GM19023 (cell line): ENCODE results near the gene LZTR1.
"Not testable (repeated sequence)": the region's sequence is repeated elsewhere in the genome, so short reads cannot be mapped to it uniquely, and the experiment has no call there.

ENCODE experiments used
- ATAC-seq: cut with Tn5 transposase; IDR thresholded peaks from one replicate; pipeline ENCODE4 v1.9.1; 2021; ENCODE audit warnings: mild to moderate bottlenecking, moderate library complexity; ENCODE audit not compliant: unreplicated experiment

LZTR1 gene

DNA sequence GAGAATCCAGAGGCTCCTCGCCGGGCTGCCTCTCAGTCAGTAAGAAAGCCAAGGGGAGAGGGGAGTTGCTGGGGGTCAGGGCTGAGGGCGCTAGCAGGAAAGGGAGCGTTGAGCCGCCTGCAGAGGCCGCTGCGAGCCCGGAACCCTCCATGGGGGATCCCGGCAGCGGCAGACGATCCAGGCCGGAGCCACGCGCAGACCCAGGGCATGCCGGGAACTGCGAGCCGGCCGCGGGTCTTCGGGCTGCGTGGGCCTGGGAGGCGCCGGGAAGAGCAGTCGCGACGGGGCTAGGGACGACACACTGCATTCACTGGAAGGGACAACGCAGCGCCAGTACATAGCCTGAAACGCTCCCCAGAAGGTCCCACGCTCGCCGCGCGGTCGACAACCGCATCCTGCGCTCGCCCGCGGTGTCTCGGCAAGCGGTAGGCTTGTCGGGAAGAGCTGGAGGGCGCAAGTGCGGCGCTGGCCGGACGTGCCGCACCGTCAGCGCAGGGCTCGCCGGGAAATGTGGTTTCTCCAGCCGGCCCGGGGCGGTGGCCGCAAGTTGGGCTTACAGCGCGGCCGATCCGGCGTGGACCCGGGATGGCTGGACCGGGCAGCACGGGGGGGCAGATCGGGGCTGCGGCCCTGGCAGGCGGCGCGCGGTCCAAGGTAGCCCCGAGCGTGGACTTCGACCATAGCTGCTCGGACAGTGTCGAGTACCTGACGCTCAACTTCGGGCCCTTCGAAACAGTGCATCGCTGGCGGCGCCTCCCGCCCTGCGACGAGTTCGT, at the start of gene LZTR1:
Gene LZTR1 (plus strand): TSS at position 511 of the 776 bp plus-strand sequence. CDS start 75 bp downstream, at position 586.
- peak; percentile 78 for ATAC-seq

DNA sequence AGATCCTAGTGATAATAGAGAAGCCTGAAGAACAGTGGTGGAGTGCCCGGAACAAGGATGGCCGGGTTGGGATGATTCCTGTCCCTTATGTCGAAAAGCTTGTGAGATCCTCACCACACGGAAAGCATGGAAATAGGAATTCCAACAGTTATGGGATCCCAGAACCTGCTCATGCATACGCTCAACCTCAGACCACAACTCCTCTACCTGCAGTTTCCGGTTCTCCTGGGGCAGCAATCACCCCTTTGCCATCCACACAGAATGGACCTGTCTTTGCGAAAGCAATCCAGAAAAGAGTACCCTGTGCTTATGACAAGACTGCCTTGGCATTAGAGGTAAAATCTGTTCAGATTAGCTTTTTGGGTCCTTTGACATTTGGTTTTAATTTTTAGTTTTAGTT, 48.2 kb upstream of the LZTR1 start:
- ATAC-seq, result no peak

DNA sequence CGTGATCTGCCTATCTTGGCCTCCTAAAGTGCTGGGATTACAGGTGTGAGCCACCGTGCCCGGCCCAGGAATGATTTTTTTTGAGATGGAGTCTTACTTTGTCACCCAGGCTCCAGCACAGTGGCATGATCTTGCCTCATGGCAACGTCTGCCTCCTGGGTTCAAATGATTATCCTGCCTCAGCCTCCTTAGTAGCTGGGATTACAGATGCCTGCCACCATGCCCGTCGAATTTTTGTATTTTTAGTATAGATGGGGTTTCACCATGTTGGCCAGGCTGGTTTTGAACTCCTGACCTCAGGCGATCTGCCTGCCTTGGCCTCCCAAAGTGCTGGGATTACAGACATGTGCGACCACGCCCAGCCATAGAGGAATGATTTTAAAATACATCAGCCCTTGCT, 47.0 kb upstream of the LZTR1 start:
- not testable (repeated sequence) for ATAC-seq

DNA sequence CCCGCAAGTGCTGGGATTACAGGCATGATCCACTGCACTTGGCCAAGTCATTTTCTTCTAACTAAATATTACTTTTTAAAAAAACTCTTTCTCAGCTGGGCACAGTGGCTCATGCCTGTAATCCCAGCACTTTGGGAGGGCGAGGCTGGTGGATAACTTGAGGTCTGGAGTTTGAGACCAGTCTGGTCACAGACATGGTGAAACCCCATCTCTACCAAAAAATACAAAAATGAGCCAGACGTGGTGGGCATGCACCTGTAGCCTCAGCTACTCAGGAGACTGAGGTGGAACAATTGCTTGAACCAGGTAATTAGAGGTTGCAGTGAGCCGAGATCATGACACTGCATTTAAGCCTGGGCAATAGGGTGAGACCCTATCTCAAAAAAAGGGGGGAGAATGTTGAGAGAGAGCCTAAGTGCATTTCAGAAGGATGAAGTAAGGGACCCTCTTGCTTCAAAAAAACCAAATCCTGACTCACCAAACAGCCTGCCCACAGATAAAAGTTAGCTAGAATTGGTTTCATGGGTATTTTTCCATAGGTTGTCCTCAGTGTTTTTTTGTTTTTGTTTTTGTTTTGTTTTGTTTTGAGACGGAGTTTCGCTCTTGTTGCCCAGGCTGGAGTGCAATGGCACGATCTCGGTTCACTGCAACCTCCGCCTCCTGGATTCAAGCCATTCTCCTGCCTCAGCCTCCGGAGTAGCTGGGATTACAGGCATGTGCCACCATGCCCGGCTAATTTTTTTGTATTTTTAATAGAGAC, 46.1 kb upstream of the LZTR1 start:
- ATAC-seq, result not testable (repeated sequence)

DNA sequence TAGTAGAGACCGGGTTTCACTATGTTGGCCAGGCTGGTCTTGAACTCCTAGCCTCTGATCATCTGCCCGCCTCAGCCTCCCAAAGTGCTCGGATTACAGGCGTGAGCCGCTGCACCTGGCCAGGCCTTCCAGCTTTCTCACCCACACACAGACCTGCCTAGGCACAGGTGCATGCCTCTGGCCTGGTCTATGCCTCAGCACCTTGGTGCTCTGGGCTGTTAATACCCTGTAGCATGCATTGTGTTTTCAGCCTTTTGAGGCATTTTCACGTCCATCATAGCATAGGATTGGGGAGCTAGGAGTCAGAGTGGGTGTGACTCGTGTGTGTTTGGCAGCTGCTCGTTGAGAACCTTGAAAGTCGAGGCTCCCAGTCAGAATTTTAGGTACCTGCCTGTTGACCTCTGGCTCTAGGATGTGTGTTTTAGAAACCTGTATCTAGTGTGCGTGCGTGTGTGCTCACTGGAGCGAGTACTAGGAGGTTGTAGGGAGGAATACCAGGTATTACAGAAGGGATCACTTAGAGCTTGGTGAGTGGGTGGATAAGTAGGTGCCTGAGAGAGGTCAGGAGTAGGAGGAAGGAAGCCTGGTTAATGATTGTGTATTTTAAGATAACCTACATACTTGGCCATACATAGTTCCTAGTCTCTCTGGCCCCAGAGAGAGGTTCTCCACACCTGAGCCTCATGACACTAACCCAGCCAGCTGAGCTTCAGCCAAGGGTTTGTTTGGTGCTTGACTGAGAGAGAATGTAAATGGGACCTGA, 44.9 kb upstream of the LZTR1 start:
- ATAC-seq, result no peak

DNA sequence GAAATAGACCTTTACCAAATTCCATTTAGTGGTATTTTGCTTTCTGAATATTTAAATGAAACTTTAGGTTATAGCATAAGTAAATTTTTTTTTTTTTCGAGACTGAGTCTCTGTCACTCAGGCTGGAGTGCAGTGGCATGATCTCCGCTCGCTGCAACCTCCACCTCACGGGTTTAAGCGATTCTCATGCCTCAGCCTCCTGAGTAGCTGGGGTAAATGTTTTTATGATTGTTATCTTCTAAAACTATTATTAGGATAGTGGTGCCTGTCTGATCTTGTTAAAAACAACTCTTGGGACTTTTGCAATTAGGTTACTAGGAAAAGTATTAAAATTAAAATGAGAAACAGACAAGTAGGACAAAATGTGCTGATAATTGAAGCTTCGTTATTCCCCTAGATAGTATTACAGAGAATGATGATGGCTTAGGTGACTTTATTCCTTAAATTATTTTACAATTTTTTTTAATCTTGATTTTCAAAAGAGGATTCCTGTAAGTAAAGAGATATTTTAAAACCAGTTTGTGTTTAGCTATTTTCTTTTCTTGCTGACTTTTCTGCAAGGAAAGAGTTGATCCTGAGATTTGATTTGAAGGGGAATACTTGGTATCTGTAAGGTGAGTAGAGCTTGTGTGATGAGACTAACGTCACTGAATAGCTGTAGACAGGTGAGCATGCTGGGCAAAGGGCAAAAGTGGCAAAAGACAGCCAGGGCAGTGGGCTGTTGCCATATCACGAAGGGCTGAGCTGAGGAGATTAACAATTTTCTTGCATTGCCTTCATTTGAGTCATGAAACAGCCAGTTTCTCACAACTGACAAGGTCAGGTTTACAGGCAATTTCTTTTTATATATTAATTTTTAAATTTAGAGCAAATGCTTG, 44.1 kb upstream of the LZTR1 start:
- no peak for ATAC-seq

DNA sequence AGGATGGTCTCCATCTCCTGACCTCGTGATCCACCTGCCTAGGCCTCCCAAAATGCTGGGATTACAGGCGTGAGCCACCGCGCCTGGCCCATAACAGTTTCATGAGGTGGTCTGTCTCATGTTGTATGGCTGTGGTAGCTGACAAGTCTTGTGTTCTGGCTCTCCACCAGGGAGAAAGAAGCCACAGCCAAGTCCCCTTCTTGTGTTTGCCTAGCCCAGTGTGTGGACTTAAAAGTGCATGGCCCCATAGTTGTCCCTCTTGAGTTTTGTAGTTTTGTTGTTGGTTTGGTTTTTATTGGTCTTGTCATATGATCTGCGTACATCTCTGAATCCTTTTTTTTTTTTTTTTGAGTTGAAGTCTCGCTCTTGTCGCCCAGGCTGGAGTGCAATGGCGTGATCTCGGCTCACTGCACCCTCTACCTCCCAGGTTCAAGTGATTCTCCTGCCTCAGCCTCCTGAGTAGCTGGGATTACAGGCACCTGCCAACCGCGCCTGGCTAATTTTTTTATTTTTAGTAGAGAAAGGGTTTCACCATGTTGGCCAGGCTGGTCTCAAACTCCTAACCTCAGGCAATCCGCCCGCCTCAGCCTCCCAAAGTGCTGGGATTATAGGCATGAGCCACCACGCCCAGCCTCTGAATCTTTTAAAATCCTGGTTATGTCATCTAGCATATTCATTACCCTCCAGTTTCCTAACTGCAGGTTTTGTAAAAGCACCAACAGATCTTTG, 42.5 kb upstream of the LZTR1 start:
- not testable (repeated sequence) for ATAC-seq

DNA sequence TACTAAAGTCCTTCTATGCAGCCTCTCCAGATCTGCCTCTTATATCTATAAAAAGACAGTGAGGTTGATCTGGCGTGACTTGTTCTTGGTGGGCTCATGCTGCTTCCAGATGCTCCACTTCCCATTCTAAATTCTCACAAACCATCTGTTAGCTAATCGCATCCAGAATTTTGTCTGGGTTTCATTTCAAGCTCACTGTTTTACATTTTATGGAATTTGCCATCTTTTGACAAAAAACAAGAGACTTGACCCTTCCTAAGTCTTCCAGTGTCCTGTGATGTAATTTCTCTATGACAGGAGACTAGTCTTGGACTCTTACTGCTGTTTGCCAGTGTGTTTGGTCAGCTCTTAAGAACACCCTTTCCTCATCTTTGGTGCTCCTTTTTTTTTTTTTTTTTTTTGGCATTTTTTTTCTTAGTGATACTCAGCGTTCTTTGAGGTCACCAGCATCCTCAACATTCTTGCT, 41.9 kb upstream of the LZTR1 start:
- no peak for ATAC-seq

DNA sequence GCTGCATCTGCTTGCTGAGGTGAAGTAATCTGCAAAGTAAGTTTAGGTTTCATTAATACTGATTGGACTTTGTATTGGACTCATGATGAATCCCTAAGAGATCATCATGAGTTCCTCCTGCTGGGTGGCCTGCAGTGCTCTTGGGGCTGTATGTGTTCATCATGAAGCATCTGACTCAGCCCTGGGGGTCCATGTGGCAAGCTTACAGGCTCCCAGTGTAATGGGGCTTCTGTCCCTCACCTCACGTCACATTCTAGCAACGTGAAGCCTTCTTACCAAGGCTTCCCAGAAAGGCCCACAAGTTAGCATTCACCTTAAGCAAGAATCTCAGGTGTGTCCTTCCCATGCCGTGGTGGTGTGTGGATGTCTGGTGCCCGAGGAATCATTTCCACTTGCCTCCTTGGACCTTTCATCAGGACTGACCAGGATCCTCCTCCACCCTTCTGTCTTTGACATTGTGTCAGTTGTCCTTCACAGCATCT, 41.2 kb upstream of the LZTR1 start:
- ATAC-seq, result no peak

DNA sequence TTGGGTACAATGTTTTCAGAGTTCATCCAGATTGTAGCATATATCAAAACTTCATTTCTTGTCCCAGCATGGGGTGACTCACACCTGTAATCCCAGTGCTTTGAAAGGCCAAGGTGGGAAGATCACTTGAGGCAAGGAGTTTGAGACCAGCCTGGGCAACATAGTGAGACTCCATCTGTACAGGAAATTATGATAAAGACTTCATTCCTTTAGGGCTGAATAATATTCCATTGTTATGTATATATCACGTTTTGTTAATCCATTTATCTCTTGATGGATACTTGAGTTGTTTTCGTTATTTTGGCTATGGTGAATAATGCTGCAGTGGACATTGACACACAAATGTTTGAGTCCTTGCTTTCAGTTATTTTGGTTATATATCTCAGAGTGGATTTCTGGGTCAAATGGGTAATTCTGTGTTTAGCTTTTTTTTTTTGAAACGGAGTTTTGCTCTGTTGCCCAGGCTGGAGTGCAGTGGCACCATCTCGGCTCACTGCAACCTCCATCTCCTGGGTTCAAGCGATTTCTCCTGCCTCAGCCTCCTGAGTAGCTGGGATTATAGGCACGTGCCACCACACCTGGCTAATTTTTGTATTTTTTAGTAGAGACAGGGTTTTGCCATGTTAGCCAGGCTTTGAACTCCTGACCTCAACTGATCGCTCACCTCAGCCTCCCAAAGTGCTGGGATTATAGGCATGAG, 39.7 kb upstream of the LZTR1 start:
- not testable (repeated sequence) for ATAC-seq

DNA sequence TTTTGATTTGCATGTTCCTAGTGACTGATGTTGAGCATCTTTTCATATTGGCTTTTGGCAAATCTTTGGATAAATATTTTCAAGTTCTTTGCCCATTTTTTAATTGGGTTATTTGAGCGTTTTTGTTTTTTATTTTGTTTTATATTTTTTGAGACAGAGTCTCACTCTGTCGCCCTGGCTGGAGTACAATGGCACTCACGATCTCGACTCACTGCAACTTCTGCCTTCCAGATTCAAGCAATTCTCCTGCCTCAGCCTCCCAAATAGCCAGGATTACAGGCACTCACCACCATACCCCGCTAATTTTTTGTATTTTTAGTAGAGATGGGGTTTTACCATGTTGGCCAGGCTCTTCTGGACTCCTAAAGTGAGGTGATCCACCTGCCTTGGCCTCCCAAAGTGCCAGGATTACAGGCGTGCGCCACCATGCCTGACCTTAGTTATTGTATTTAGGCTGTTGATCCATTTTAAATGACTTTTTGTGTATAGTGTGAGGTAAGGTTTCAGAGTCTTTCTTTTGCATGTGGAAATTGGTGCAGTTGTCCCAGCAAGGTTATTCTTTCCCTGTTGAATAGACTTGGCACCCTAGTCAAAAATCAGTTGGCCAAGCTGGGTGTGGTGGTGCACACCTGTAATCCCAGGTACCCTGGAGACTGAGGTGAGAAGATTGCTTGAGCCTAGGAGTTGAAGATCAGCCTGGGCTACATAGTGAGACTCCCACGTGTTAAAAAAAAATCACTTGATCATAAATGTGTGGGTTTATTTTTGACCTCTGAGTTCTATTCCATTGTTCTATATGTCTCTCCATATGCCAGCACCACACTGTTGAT, 38.8 kb upstream of the LZTR1 start:
- no peak for ATAC-seq

DNA sequence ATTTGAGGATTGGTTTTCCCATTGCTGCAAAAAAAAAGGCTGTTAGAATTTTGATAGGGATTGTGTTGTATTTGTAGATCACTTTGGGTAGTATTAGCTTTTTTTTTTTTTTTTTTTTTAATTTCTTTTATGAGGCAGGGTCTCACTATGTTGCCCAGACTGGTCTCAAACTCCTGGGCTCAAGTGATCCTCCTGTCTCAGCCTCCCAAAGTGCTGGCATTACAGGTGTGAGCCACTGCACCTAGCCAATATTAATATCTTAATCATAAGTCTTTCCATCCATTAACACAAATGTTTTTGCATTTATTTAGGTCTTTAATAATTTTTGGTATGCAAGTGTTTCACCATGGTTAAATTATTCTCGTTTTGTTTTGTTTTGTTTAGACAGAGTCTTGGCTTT, 38.1 kb upstream of the LZTR1 start:
- ATAC-seq, result no peak

DNA sequence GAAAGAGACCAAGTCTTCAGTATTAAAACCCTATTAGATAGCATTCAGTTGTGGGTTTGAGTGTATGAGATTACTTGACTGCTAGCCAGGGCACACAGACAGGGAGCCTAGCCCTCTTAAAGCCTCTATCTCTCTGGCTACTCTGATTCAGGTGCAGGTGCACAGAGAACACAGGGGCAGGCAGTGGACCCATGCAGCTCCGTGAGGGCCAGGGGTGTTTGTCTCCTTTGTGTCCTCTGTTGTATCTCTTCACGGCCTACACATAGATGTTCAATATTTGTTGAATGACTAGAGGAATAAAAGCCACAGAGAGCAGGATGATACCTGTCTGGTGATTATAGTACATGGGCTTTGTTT, 36.5 kb upstream of the LZTR1 start:
- no peak for ATAC-seq

DNA sequence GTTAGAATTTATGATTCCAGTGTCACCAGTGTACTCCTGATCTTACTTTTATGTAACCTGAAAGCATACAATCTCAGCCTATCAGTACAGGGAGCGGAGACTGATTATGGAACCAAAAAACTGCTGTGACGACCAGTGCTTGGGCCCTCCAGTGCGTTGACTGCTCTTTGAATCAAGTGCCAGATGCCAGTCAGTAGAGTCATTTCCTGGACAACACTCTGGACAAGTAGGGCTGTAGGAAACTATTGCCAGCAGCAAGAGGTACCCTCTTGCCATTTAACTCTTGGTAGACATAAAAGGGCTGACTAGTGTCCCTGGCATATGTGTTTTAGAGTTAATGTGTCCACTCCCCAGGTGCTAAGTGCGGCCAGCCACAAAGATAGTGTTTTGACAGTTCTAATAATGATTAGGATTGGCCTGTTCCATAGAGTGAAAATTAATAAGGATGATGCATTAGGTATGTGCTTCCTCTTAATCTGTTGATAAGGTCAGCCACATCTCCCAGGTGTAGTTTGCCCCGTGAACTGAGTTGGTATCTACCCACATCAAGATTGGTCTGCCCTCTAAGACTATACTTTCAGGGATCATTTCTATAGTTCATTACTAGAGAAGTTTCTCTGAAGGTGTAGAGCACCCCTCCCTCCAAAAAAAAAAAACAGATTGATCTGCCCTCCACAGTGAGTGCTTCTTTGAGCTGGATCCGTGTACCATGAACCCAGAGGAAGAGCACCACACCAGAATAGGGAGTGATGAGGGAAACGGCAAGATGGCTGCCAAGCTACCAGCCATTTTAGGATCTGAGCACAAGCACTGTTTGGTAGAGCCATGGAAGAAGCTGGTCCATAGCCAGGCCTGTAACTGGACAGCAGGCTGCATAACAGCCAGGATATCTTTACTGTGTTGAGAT, 35.8 kb upstream of the LZTR1 start:
- no peak for ATAC-seq

DNA sequence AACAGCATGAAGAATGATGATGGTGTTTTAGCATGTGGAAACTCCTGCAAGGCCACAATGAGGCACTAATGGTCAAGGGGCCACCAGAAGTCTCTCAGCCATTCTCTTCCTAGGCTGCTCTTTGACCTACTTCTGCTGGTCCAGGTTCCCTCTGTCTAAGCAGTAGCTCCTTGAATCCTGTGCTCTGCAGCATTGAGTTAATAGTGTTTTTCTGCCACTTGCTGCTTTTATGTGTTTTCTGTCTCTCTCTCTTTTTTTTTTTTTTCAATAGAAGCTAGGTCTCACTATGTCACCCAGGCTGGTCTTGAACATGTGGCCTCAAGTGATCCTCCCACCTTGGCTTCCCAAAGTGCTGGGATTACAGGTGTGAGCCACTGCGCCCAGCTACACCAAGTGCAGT, 35.1 kb upstream of the LZTR1 start:
- ATAC-seq, result no peak

DNA sequence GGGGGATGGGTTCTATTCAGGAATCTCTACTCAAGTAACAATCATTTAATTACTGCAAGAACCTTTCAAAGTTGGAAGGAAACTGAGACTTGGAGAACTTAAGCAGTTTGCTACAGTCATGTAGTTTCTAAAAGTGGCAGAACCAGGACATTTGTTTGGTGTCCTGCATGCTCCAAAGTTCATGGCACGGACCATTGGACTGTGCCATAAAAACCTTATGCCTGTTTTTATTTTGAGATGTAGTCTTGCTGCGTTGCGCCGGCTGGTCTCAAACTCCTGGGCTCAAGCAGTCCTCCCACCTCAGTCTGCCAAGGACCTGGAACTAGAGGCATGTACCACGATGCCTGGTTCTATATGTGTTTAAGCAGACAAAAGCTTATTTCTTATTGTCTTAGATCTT, 33.6 kb upstream of the LZTR1 start:
- no peak for ATAC-seq

DNA sequence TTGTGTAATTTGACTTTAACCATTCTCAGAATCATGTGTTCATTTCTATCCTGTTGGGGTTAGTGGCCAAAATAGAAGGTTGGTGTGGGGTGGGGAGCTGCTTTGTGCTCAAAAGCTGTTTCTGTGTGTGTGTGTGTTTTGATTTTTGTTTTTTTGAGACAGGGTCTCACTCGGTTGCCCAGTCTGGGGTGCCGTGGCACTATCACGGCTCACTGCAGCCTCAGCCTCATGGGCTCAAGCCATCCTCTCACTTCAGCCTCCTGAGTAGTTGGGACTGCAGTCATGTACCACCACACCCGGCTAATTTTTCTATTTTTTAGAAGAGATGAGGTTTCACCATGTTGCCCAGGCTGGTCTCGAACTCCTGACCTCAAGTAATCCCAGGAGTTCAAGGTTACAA, 33.1 kb upstream of the LZTR1 start:
- no peak for ATAC-seq
